IPS-18a (cell line): ENCODE results near the gene ENC1.
A peak's percentile ranks its signal among the peaks of the same experiment; 100 is the strongest.
"Not testable (repeated sequence)": the region's sequence is repeated elsewhere in the genome, so short reads cannot be mapped to it uniquely, and the experiment has no call there.

Experiments used
- H3K27ac ChIP-seq: one replicate; pipeline ENCODE4 v1.5.1; 2013; ENCODE audit warnings: low read length
- H3K27me3 ChIP-seq: one replicate; pipeline ENCODE4 v1.6.1; 2013; ENCODE audit warnings: mild to moderate bottlenecking, low read length; ENCODE audit not compliant: control insufficient read depth, insufficient read depth
- H3K36me3 ChIP-seq: one replicate; pipeline ENCODE4 v1.6.1; 2013; ENCODE audit warnings: low read depth, low read length; ENCODE audit not compliant: control insufficient read depth
- H3K4me1 ChIP-seq: one replicate; pipeline ENCODE4 v1.6.1; 2013; ENCODE audit warnings: low read depth, low read length; ENCODE audit not compliant: control insufficient read depth
- H3K4me3 ChIP-seq: one replicate; pipeline ENCODE4 v1.5.1; 2013; ENCODE audit warnings: low read length
- H3K9ac ChIP-seq: one replicate; pipeline ENCODE4 v1.6.1; 2013; ENCODE audit warnings: mild to moderate bottlenecking, low read length, moderate library complexity
- H3K9me3 ChIP-seq: one replicate; pipeline ENCODE4 v1.6.1; 2013; ENCODE audit warnings: low read depth, low read length; ENCODE audit not compliant: control insufficient read depth

The ENC1 gene, protein sequence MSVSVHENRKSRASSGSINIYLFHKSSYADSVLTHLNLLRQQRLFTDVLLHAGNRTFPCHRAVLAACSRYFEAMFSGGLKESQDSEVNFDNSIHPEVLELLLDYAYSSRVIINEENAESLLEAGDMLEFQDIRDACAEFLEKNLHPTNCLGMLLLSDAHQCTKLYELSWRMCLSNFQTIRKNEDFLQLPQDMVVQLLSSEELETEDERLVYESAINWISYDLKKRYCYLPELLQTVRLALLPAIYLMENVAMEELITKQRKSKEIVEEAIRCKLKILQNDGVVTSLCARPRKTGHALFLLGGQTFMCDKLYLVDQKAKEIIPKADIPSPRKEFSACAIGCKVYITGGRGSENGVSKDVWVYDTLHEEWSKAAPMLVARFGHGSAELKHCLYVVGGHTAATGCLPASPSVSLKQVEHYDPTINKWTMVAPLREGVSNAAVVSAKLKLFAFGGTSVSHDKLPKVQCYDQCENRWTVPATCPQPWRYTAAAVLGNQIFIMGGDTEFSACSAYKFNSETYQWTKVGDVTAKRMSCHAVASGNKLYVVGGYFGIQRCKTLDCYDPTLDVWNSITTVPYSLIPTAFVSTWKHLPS

DNA sequence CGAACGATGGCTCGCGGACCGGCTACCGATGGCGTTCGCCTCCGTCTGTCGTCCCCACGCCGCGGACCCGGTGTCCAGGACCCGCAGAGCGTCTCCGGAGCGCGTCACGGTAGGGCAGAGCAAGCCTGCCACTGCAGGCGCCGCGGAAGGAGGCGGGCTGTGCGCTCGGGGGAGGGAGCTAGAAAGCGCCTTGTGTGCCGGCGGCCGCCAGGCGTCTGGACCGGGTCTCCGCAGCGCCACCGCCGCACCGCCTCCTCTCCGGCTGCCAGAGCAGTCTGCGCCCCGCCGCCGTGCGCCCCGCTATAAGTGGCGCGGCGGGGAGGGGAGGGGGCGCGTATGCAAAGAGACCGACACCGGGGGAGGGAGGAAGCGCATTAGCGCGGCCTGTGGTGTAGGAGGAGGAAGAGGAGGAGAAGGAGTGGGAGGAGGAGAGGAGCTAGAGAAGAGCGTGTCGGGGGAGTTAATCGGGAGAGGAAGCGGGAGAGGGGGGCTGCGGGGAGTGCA, at the start of gene ENC1:
ENC1 (minus strand) TSS at position 279 of the 504 bp plus-strand sequence. CDS start 4,243 bp downstream, outside the sequence.
- Histone ChIP-seq H3K4me1 (peaks cover 12% of the 10 kb centered on the region), H3K27ac (peak within 1 kb of the TSS; percentile 21), H3K9me3 (no peaks in the 10 kb centered on the region), H3K36me3 (peaks cover 7% of the 10 kb centered on the region), H3K4me3 (peak within 1 kb of the TSS; percentile 72), H3K9ac (peak within 1 kb of the TSS; percentile 74), H3K27me3 (peaks cover 35% of the 10 kb centered on the region)

DNA sequence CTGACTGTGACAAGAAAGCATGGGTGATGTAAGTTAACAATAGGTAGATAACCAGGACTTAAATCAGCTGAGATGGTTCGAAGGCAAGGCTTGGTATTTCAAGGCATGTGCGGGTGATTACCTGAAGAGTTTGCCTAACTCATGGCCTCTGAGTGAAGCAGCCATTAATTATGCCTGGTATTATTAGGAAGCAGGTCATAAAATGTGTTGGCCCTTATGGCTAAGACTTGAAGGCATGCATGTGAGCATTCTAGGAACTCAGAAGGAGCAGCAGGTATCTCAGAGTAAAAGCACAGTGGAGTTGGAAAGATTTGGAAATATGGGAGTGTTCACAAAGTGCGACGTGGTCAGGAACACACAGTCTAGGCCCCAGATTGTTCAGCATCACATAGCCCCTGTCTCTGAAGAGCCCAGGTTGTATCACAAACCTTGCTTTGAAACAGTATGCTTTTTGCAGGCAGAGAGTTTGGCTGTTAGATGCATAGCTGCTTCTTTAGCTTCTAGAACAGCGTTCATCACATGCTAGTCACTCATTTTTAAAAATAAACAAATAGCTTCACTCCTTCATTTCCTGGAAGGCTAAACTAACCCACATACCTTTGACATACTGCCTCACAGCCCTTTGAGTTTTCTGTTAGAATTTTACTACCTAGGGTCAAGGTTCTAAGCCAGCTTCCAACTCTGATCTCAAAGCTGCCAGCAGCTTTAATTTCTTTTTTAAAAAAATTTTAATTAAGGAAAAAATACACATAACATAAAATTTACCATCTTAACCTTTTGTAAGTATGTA, 46.6 kb upstream of the ENC1 start:
- no peak overlapping the region for H3K9ac ChIP-seq
- H3K4me1 ChIP-seq, result no peaks in the 10 kb centered on the region
- no peak overlapping the region for H3K4me3 ChIP-seq
- H3K27me3 ChIP-seq, result no peaks in the 10 kb centered on the region
- peaks cover 18% of the 10 kb centered on the region for H3K36me3 ChIP-seq
- no peak overlapping the region for H3K27ac ChIP-seq
- no peaks in the 10 kb centered on the region for H3K9me3 ChIP-seq

DNA sequence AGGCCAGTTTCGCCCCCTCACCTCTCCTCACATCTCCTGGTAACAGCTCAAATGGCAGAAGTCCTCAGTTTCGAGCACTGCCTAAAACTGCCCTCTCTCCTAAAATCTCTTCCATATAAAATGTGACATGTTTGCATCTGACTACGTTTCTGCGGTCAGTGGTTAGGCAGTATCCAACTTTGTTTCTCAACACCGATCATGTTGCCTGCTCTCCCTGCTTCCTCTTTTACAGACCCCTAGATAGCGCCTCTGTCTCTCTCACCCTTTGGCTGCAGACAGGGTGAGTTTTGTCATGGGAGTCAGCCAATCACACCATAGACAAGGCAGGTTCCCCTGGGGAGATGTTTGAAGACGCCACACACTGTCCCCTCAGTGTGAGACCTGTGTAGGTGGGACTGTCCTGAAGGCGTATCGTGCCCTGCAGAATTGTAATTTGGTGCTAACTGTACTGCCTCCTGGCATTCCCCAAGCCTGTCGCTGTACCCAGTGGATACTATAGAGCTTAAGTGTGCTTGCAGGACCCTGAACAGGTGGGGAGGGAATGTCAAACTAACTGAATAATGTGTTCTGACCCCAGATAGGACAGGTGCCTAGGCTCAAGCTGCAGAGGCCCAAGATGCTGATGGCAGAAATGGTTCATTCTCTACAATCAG, 45.6 kb upstream of the ENC1 start:
- Histone ChIP-seq H3K9me3 (no peaks in the 10 kb centered on the region), H3K9ac (peak overlapping the region; percentile 65), H3K4me1 (no peaks in the 10 kb centered on the region), H3K27ac (no peak overlapping the region), H3K27me3 (no peaks in the 10 kb centered on the region), H3K36me3 (peaks cover 18% of the 10 kb centered on the region), H3K4me3 (peak overlapping the region; percentile 74)

DNA sequence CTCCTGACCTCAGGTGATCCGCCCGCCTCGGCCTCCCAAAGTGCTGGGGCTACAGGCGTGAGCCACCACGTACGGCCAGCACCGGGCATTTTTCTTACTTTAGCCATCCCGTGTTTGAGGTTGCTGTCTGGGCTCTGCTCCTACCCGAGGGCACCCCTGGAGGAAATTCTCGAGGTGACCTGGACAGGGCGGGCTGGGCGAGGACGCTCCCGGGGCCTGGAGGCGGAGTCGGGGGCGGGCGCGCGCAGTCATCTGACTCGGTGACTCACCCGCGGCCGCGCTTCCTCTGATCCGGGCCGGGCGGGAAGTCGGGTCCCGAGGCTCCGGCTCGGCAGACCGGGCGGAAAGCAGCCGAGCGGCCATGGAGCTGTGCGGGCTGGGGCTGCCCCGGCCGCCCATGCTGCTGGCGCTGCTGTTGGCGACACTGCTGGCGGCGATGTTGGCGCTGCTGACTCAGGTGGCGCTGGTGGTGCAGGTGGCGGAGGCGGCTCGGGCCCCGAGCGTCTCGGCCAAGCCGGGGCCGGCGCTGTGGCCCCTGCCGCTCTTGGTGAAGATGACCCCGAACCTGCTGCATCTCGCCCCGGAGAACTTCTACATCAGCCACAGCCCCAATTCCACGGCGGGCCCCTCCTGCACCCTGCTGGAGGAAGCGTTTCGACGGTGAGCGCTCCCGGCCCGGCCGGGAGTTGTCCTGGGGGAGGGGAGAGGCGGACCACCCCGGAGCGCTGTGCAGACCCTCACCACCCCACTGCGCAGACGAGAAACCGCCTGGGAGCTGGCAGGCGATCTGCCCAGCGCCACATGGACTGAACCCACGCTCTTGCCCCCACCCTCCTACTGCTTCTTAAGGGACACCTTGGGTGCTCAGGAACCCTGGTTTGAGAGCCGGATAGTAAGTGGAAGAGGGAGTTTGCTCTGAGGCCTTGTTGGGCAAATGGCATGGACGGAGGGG, 44.6 kb upstream of the ENC1 start, which contains the start of gene HEXB:
HEXB (plus strand) TSS at position 334 of the 952 bp plus-strand sequence; CDS start at position 362, 28 bp downstream.
- peak within 1 kb of the TSS; percentile 65 for H3K9ac ChIP-seq
- no peaks in the 10 kb centered on the region for H3K4me1 ChIP-seq
- H3K27me3 ChIP-seq, result no peaks in the 10 kb centered on the region
- H3K27ac ChIP-seq, result no peak within 1 kb of the TSS
- peak within 1 kb of the TSS; percentile 74 for H3K4me3 ChIP-seq
- H3K9me3 ChIP-seq, result no peaks in the 10 kb centered on the region
- H3K36me3 ChIP-seq, result peaks cover 12% of the 10 kb centered on the region

DNA sequence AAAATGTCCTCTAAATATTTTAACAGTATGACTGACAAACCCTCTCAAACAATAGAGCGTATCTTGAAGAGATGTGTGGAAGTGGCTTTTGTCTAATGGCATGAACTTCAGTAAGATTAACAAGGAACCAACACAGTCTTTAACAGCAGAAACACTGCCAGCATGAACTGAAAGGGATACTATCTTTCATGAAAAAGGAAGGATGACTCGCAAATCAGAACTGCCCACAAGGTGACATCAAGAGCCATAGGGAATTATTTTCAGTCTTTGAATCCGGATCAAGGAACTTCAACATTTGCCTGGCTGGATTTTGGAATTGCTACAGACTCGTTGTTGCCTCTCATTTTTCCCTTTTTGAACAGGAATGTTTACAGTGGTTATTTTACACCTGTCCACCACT, 39.4 kb upstream of the ENC1 start:
- no peaks in the 10 kb centered on the region for H3K36me3 ChIP-seq
- no peak overlapping the region for H3K4me3 ChIP-seq
- H3K27me3 ChIP-seq, result no peaks in the 10 kb centered on the region
- no peak overlapping the region for H3K9ac ChIP-seq
- no peak overlapping the region for H3K27ac ChIP-seq
- H3K9me3 ChIP-seq, result no peaks in the 10 kb centered on the region
- H3K4me1 ChIP-seq, result no peaks in the 10 kb centered on the region

DNA sequence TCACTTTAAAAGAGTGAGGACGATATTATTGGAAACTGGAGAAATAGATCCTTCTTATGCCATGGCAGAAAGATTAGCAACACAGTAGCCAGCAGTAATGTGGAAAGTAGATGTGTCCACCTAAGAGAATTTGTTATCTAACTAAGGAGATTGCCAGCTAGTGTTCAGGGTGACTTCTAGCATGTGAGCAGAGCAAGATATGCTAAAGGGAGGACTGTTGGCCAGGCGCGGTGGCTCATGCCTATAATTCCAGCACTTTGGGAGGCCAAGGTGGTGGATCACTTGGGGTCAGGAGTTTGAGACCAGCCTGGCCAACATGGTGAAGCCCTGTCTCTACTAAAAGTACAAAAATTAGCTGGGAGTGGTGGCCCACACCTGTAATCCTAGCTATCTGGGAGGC, 38.8 kb upstream of the ENC1 start:
- H3K4me3 ChIP-seq, H3K4me1 ChIP-seq, H3K36me3 ChIP-seq: not testable (repeated sequence)

DNA sequence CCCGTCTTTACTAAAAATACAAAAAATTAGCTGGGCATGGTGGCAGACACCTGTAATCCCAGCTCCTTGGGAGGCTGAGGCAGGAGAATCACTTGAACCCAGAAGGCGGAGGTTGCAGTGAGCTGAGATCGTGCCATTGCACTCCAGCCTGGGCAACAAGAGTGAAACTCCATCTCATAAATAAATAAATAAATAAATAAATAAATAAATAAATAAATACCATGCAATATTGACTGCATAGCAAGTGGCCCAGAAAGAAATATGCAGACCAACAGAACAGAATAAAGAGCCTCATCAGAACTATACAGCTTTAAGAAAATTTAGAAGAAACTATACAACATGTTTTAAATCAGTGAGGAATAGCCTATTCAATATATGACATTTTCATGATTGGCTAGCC, 37.6 kb upstream of the ENC1 start:
- H3K36me3 ChIP-seq, H3K27ac ChIP-seq, H3K27me3 ChIP-seq, H3K9ac ChIP-seq, H3K4me1 ChIP-seq, H3K9me3 ChIP-seq, H3K4me3 ChIP-seq: not testable (repeated sequence)

More for the DNA sequence above, 38.8 kb upstream of the ENC1 start:
- H3K27me3 ChIP-seq, H3K27ac ChIP-seq, H3K9me3 ChIP-seq, H3K9ac ChIP-seq: not testable (repeated sequence)

DNA sequence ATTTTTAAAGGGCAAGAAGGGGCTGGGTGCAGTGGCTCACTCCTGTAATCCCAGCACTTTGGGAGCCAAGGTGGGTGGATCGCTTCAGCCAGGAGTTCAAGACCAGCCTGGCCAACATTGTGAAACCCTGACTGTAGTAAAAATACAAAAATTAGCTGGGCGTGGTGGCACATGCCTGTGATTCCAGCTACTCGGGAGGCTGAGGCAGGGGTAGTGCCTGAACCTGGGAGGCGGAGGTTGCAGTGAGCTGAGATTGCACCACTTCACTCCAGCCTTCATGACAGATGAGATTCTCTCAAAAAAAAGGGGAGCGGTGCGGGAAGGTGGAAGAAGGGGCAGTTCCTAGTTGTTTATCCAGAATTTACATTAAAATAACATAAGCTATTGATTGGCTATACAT, 35.9 kb upstream of the ENC1 start:
- not testable (repeated sequence) for H3K9ac ChIP-seq, H3K27ac ChIP-seq, H3K27me3 ChIP-seq, H3K4me1 ChIP-seq, H3K9me3 ChIP-seq, H3K36me3 ChIP-seq, H3K4me3 ChIP-seq

DNA sequence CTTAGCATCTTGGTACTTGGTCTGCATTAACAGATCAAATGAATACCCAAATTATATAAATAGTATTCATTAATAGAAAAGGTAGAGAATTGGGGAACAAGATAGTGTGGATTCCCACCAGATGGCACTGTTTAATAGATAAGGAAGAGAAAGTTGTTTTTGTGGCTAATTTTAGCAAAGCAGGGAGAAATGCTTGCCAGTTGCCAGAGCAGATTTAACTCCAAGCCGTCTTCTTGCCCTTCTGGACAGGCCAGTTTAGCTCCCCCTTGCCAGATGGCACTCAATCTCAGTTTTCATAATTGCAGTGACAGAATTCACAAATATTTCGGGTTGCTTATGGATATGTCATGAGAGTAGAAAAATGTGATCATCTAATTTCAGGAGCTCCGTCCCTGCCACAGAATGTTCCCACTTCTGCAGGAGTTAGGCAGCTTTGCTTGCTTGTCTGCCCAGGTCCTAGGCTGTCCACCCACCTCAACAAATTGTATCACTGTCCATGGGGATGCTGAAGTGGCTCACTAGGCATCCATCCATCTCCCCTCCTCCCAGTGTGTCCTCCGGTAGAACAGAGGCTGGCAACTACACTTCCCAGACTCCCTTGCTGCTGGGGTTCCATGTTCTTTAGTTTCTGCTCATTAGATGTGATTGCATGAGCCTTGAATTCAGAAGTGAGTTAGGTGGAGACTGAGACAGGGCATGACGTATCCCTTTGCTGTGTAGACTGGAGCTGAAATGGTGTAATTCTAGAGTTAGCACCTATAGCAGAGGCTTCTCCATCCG, 32.7 kb upstream of the ENC1 start:
- H3K4me1 ChIP-seq, result no peaks in the 10 kb centered on the region
- H3K9me3 ChIP-seq, result no peaks in the 10 kb centered on the region
- H3K36me3 ChIP-seq, result no peaks in the 10 kb centered on the region
- H3K9ac ChIP-seq, result no peak overlapping the region
- no peaks in the 10 kb centered on the region for H3K27me3 ChIP-seq
- H3K27ac ChIP-seq, result no peak overlapping the region
- no peak overlapping the region for H3K4me3 ChIP-seq
